Vagina (tissue), 2 donors: Measurements from ENCODE around the gene NUDCD2. TPM values are rescaled to one million over a fixed set of nuclear protein-coding genes. Genes with fewer than 3 reads are reported as not detected.

Source experiments
- DNase-seq, 2 donors: peaks; one replicate each; pipeline ENCODE4 v3.0.0-alpha.2; 2017; ENCODE audit errors: extremely low spot score in 2 of 2
- H3K27ac ChIP-seq: fragments of 200-600 bp; sonication (generic); one replicate; pipeline ENCODE4 v1.5.1; 2019
- H3K27me3 ChIP-seq: fragments of 200-600 bp; sonication (generic); one replicate; pipeline ENCODE4 v1.5.1; 2019
- H3K36me3 ChIP-seq, 2 donors: fragments of 200-600 bp; sonication (generic); one replicate each; pipeline ENCODE4 v1.5.1; 2017 to 2019
- H3K4me1 ChIP-seq: fragments of 200-600 bp; sonication (generic); one replicate; pipeline ENCODE4 v1.5.1; 2019
- H3K4me3 ChIP-seq, 2 donors: fragments of 200-600 bp; sonication (generic); 1 replicate in 1 of 2; 2 replicates in 1 of 2; pipeline ENCODE4 v1.5.1; 2016 to 2019
- H3K9me3 ChIP-seq: fragments of 200-600 bp; sonication (generic); one replicate; pipeline ENCODE4 v1.5.1; 2019
- POLR2A ChIP-seq, 2 donors: fragments of 450-650 bp; IDR thresholded peaks; one replicate each; pipeline ENCODE4 v1.6.1; 2017; ENCODE audit warnings: antibody characterized with exemption in 2 of 2, mild to moderate bottlenecking in 2 of 2, moderate library complexity in 2 of 2
- POLR2AphosphoS5 ChIP-seq, 2 donors: sonication (generic); formaldehyde crosslinking; IDR thresholded peaks; one replicate each; pipeline ENCODE4 v1.9.0; 2017; ENCODE audit warnings: antibody characterized with exemption in 2 of 2, mild to moderate bottlenecking in 2 of 2, low read depth in 1 of 2; ENCODE audit not compliant: insufficient read depth in 1 of 2
- intact Hi-C: fragments of 100-400 bp; cut with DNase I; formaldehyde crosslinking; loops from one replicate; pipeline ENCODE4 v1.15.1; 2023
- total RNA-seq: library from RNA; depleted of rRNA; stranded (reverse); fragments of >200 nt; gene quantifications from one replicate; pipeline ENCODE4 v1.2.3, GENCODE V29; 2016
- TF ChIP-seq, protein P1 (sequence below), 3 experiments: fragments of 450-650 bp in 2 of 3; fragments of 200-600 bp in 1 of 3; sonication (generic) in 1 of 3; IDR thresholded peaks; one replicate each; pipeline ENCODE4 v1.5.1; 2017 to 2019; ENCODE audit warnings: antibody characterized with exemption in 3 of 3, mild to moderate bottlenecking in 2 of 3, moderate library complexity in 2 of 3

The NUDCD2 gene
- total RNA-seq, 1 donor from 2014 or later, result 4.4 TPM

DNA sequence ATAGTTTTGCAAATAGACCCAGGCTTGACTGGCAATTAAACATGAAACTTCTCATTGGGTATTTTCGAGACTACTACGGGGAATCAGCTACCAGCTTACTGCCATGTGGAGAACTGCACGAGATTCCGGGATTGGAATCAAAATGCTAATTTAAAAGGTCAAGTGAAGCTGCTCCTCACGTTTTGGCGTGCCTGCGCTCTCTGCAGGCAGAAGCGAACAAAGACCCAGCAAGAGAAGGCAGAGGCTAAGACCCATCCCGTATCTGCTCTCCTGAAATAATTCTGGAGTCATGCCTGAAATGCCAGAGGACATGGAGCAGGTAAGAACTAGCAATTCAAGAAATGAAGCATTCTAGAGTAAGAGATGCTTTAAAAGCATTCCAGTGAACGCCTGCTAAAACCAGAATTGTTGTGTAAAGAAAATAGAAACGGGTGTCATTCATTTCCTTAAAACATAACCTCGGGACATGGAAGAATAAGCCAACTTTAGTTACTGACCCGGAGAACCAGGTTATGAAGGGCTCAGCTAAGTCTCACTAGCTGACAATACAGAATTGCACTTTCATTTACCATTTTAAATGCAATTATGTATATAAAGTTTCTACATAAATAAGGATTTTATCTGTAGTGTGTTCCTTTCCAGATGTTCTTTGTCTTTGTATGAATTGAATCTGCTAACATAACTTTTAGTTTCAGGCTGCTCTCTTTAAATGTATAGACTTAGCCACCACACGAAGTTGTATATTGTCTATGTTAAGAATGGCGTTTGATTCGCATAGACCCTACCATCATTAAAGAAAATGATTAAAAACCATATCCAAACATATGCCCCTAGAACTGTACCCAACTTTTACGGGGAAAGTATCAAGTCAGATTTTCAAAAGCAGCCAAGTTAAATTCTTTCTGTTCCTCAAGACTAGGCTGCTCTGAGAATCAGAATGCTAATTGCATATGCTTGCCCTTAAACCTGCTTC, 43.5 kb upstream of the NUDCD2 start:
- TF ChIP-seq POLR2AphosphoS5 (IDR thresholded peaks at IDR 0.05; ENCODE audit: insufficient read depth in 1 of 2, low read depth in 1 of 2) (peak in 1 of 2 donors; percentile 61), POLR2A (IDR thresholded peaks at IDR 0.05) (no peak)
- TF ChIP-seq, protein P1, sequence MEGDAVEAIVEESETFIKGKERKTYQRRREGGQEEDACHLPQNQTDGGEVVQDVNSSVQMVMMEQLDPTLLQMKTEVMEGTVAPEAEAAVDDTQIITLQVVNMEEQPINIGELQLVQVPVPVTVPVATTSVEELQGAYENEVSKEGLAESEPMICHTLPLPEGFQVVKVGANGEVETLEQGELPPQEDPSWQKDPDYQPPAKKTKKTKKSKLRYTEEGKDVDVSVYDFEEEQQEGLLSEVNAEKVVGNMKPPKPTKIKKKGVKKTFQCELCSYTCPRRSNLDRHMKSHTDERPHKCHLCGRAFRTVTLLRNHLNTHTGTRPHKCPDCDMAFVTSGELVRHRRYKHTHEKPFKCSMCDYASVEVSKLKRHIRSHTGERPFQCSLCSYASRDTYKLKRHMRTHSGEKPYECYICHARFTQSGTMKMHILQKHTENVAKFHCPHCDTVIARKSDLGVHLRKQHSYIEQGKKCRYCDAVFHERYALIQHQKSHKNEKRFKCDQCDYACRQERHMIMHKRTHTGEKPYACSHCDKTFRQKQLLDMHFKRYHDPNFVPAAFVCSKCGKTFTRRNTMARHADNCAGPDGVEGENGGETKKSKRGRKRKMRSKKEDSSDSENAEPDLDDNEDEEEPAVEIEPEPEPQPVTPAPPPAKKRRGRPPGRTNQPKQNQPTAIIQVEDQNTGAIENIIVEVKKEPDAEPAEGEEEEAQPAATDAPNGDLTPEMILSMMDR (IDR thresholded peaks at IDR 0.05), result peak in 1 of 3 experiments; percentile 11
- intact Hi-C loops, result loop anchor here (10.0 kb wide), 1 partner anchor 49 kb away; no protein-coding TSS in a partner anchor
- H3K9me3 ChIP-seq, result no peaks in the 10 kb centered on the region
- H3K27me3 ChIP-seq, result no peaks in the 10 kb centered on the region
- DNase-seq, result no peak
- peak overlapping the region; percentile 71 to 89 for H3K4me3 ChIP-seq
- peak overlapping the region; percentile 98 for H3K27ac ChIP-seq
- no peaks in the 10 kb centered on the region for H3K36me3 ChIP-seq
- H3K4me1 ChIP-seq, result peaks cover 36% of the 10 kb centered on the region

DNA sequence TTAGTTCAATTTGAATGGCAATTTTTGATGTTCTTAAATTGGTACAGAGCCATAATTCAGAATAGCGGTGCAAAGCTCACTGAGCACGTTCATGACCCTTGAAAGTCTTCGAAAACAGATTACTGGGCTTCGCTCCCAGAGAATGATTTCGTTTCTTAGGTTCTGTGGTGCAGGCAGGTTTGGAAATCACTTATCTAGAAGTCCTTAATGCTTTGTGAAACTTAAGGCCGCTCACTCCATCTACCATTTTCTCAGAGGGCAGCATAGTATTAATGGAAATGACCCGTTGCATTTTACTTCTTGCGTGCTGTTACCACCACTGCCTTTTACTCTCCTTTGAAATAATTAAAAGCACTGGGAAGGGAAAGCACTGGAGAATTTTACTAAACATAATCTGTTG, 42.6 kb upstream of the NUDCD2 start:
- intact Hi-C loops, result loop anchor here (10.0 kb wide), 1 partner anchor 48 kb away; no protein-coding TSS in a partner anchor
- Histone ChIP-seq H3K9me3 (no peaks in the 10 kb centered on the region), H3K4me1 (peaks cover 27% of the 10 kb centered on the region), H3K4me3 (peak overlapping the region; percentile 71 to 89), H3K36me3 (no peaks in the 10 kb centered on the region), H3K27ac (peak overlapping the region; percentile 98), H3K27me3 (no peaks in the 10 kb centered on the region)
- no peak for DNase-seq
- TF ChIP-seq, protein P1 (IDR thresholded peaks at IDR 0.05), result no peak
- no peak for TF ChIP-seq POLR2AphosphoS5 (IDR thresholded peaks at IDR 0.05; ENCODE audit: insufficient read depth in 1 of 2, low read depth in 1 of 2)
- no peak for TF ChIP-seq POLR2A (IDR thresholded peaks at IDR 0.05)

DNA sequence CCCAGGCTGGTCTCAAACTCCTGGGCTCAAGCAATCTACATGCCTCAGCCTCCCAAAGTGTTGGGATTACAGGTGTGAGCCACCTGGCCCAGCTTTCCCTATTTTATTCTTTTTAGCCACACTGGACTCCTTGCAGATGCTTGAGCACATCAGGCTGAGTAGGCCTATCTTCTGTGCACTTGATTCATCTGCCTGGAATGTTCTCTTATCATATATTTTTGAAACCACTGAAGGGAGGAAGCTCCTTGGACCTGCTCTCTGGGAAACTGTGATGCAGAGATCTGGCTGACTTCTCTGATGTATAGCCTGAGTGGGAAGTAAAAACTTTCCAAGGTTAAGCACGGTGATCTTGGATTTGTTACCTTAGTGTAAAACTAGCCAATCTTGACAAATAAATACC, 39.0 kb upstream of the NUDCD2 start:
- no peak overlapping the region for H3K4me3 ChIP-seq

DNA sequence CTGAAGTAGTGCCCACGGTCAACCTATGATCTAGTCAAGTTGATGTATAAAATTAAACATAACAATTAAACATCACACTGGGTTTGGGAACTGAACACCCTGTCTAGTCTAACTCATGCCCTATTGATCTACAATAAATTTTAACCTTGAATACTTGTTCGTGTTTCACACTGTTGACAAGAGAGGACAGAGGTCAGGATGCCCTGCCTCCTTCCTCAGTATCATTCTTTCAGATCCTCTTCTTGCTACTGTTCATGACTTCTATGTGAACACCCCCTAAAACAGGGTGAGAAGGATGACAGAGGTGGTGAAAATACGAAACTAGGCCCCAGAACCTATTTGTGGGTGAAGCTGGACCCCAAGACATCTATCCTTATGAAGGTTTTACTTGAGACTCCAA, 37.4 kb upstream of the NUDCD2 start:
- H3K36me3 ChIP-seq, result no peaks in the 10 kb centered on the region
- H3K9me3 ChIP-seq, result no peaks in the 10 kb centered on the region
- no peaks in the 10 kb centered on the region for H3K27me3 ChIP-seq
- H3K27ac ChIP-seq, result no peak overlapping the region
- TF ChIP-seq, protein P1 (IDR thresholded peaks at IDR 0.05), result no peak
- TF ChIP-seq POLR2AphosphoS5 (IDR thresholded peaks at IDR 0.05; ENCODE audit: insufficient read depth in 1 of 2, low read depth in 1 of 2), result no peak
- TF ChIP-seq POLR2A (IDR thresholded peaks at IDR 0.05), result no peak
- H3K4me1 ChIP-seq, result no peaks in the 10 kb centered on the region
- DNase-seq, result no peak
- intact Hi-C loops, result no loop called here
- no peak overlapping the region for H3K4me3 ChIP-seq

More for the DNA sequence above, 39.0 kb upstream of the NUDCD2 start:
- Histone ChIP-seq H3K36me3 (no peaks in the 10 kb centered on the region), H3K27me3 (no peaks in the 10 kb centered on the region), H3K9me3 (no peaks in the 10 kb centered on the region), H3K4me1 (peaks cover 7% of the 10 kb centered on the region), H3K27ac (no peak overlapping the region)
- intact Hi-C loops, result no loop called here
- TF ChIP-seq POLR2A (IDR thresholded peaks at IDR 0.05) (no peak), POLR2AphosphoS5 (IDR thresholded peaks at IDR 0.05; ENCODE audit: insufficient read depth in 1 of 2, low read depth in 1 of 2) (no peak)
- TF ChIP-seq, protein P1 (IDR thresholded peaks at IDR 0.05), result no peak
- no peak for DNase-seq

DNA sequence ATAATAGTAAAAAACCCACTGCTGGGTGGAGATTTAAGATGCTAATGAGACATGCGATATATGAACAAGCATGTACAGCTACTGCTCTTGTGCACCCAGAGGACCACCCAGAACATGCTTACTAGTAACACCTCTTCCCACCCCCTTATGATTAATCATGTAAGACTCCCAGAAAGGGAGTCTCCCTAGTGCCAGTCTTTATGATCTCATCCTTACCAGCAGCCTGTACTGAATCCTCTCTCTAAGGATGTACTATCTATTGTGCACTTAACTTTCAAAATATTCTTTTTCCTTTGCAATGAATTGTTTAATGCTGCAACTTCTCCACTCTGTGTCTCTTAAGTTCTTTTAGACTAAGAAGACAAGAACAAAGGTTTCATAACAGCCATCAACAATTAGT, 36.4 kb upstream of the NUDCD2 start:
- Histone ChIP-seq H3K27ac (no peak overlapping the region), H3K4me1 (no peaks in the 10 kb centered on the region), H3K27me3 (no peaks in the 10 kb centered on the region), H3K36me3 (no peaks in the 10 kb centered on the region), H3K9me3 (no peaks in the 10 kb centered on the region), H3K4me3 (no peak overlapping the region)
- intact Hi-C loops, result no loop called here
- DNase-seq, result no peak
- TF ChIP-seq POLR2A (IDR thresholded peaks at IDR 0.05) (no peak), POLR2AphosphoS5 (IDR thresholded peaks at IDR 0.05; ENCODE audit: insufficient read depth in 1 of 2, low read depth in 1 of 2) (no peak)
- TF ChIP-seq, protein P1 (IDR thresholded peaks at IDR 0.05), result no peak
